Mesenchymal stem cell (in vitro differentiated cells and primary cell): ENCODE measurements around the gene CHDH.
A peak's percentile ranks its signal among the peaks of the same experiment; 100 is the strongest.

Experiments
- DNase-seq: peaks from one replicate; pipeline ENCODE4 v3.0.0-alpha.2; 2013
- H2AFZ ChIP-seq: one replicate; pipeline ENCODE4 v1.6.1; 2013; ENCODE audit warnings: low read depth, mild to moderate bottlenecking, control low read depth, inconsistent platforms, low read length, moderate library complexity
- H2AK5ac ChIP-seq: 2 replicates; pipeline ENCODE4 v1.6.1; 2013; ENCODE audit warnings: low read length, moderate library complexity, mild to moderate bottlenecking, inconsistent platforms; ENCODE audit not compliant: severe bottlenecking
- H2BK120ac ChIP-seq: one replicate; pipeline ENCODE4 v1.6.1; 2013; ENCODE audit warnings: low read depth, mild to moderate bottlenecking, inconsistent platforms, low read length, moderate library complexity
- H2BK12ac ChIP-seq, 2 experiments: one replicate each; pipeline ENCODE4 v1.6.1; 2013; ENCODE audit warnings: inconsistent platforms in 2 of 2, low read length in 2 of 2, mild to moderate bottlenecking in 2 of 2, moderate library complexity in 2 of 2, control low read depth in 1 of 2
- H2BK15ac ChIP-seq: one replicate; pipeline ENCODE4 v1.6.1; 2013; ENCODE audit warnings: mild to moderate bottlenecking, low read depth, inconsistent platforms; ENCODE audit not compliant: poor library complexity, severe bottlenecking
- H2BK5ac ChIP-seq: 2 replicates; pipeline ENCODE4 v1.6.1; 2013; ENCODE audit warnings: low read depth, mild to moderate bottlenecking, low read length, control low read depth, inconsistent platforms; ENCODE audit not compliant: poor library complexity, severe bottlenecking
- H3K14ac ChIP-seq, 2 experiments: one replicate each; pipeline ENCODE4 v1.6.1; 2013; ENCODE audit warnings: inconsistent platforms in 2 of 2, low read length in 2 of 2, control low read depth in 1 of 2, mild to moderate bottlenecking in 1 of 2, moderate library complexity in 1 of 2
- H3K18ac ChIP-seq, 2 experiments: one replicate each; pipeline ENCODE4 v1.6.1; 2013; ENCODE audit warnings: inconsistent platforms in 2 of 2, low read length in 2 of 2, control low read depth in 1 of 2, low read depth in 1 of 2, mild to moderate bottlenecking in 1 of 2
- H3K23ac ChIP-seq, 2 experiments: one replicate each; pipeline ENCODE4 v1.6.1; 2013; ENCODE audit warnings: inconsistent platforms in 2 of 2, low read length in 2 of 2, mild to moderate bottlenecking in 2 of 2, moderate library complexity in 2 of 2, control low read depth in 1 of 2
- H3K27ac ChIP-seq: 2 replicates; pipeline ENCODE4 v1.5.1; 2013; ENCODE audit warnings: mild to moderate bottlenecking, moderate library complexity, low read length, control low read depth, inconsistent platforms; ENCODE audit not compliant: poor library complexity, severe bottlenecking
- H3K27me3 ChIP-seq, 2 experiments: 2 replicates each; pipeline versions ENCODE4 v1.6.1 to v1.7.0; 2013; ENCODE audit warnings: low read length in 2 of 2, mild to moderate bottlenecking in 2 of 2, moderate library complexity in 2 of 2, control low read depth in 1 of 2, inconsistent platforms in 1 of 2; ENCODE audit not compliant: control insufficient read depth in 1 of 2, insufficient read depth in 1 of 2
- H3K36me3 ChIP-seq, 2 experiments: 2 replicates each; pipeline versions ENCODE4 v1.6.1 to v1.7.0; 2013; ENCODE audit warnings: low read length in 2 of 2, control low read depth in 1 of 2, inconsistent platforms in 1 of 2, low read depth in 1 of 2, mild to moderate bottlenecking in 1 of 2; ENCODE audit not compliant: insufficient read depth in 2 of 2, control insufficient read depth in 1 of 2
- H3K4ac ChIP-seq, 2 experiments: one replicate each; pipeline ENCODE4 v1.6.1; 2013; ENCODE audit warnings: inconsistent platforms in 2 of 2, low read length in 2 of 2, mild to moderate bottlenecking in 2 of 2, moderate library complexity in 2 of 2, control low read depth in 1 of 2, low read depth in 1 of 2
- H3K4me1 ChIP-seq: 2 replicates; pipeline ENCODE4 v1.6.1; 2013; ENCODE audit warnings: low read depth, low read length, control low read depth; ENCODE audit not compliant: control insufficient read depth, insufficient read depth
- H3K4me2 ChIP-seq: 2 replicates; pipeline ENCODE4 v1.6.1; 2013; ENCODE audit warnings: low read length, mild to moderate bottlenecking, inconsistent platforms; ENCODE audit not compliant: poor library complexity, severe bottlenecking
- H3K4me3 ChIP-seq, 2 experiments: 2 replicates each; pipeline versions ENCODE4 v1.5.1 to v1.7.0; 2013; ENCODE audit warnings: low read length in 2 of 2, mild to moderate bottlenecking in 2 of 2, control low read depth in 1 of 2, low read depth in 1 of 2; ENCODE audit not compliant: insufficient read depth in 1 of 2
- H3K79me1 ChIP-seq: replicated peaks from 2 replicates; pipeline ENCODE4 v1.6.1; 2013; ENCODE audit warnings: mild to moderate bottlenecking, control low read depth, low read length, inconsistent platforms; ENCODE audit not compliant: poor library complexity, severe bottlenecking
- H3K9ac ChIP-seq: 2 replicates; pipeline ENCODE4 v1.7.0; 2013; ENCODE audit warnings: mild to moderate bottlenecking, low read length, moderate library complexity
- H3K9me3 ChIP-seq: 2 replicates; pipeline ENCODE4 v1.7.0; 2013; ENCODE audit warnings: mild to moderate bottlenecking, low read length; ENCODE audit not compliant: control insufficient read depth
- H4K8ac ChIP-seq: one replicate; pipeline ENCODE4 v1.6.1; 2013; ENCODE audit warnings: inconsistent platforms, mild to moderate bottlenecking, low read length, moderate library complexity
- H4K91ac ChIP-seq: one replicate; pipeline ENCODE4 v1.6.1; 2013; ENCODE audit warnings: mild to moderate bottlenecking, low read length, inconsistent platforms
- WGBS: methylation state at CpG from one replicate; pipeline ENCODE4 v1.1.7; 2013; ENCODE audit warnings: mixed read lengths; 5-methylcytosine and 5-hydroxymethylcytosine counted together

The CHDH gene

DNA sequence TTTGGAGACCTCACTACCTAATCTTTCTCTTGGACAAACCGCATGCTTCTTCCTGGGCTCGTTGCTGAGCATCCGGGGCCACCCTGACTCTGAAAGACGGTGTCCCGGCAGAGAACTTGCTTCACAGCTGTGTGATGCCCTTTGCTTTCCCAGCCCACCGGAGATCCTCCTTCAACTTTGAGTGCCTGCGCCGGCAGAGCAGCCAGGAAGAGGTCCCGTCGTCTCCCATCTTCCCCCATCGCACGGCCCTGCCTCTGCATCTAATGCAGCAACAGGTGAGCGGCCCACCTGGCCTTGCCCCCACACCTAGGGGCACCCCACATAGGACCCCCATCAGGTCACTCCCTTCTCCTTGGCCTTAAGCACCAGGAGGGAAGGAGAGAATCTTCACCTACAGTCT lies 37.7 kb downstream of the CHDH start:
- 96% methylated on average over 13 of the region's 13 CpGs for WGBS

DNA sequence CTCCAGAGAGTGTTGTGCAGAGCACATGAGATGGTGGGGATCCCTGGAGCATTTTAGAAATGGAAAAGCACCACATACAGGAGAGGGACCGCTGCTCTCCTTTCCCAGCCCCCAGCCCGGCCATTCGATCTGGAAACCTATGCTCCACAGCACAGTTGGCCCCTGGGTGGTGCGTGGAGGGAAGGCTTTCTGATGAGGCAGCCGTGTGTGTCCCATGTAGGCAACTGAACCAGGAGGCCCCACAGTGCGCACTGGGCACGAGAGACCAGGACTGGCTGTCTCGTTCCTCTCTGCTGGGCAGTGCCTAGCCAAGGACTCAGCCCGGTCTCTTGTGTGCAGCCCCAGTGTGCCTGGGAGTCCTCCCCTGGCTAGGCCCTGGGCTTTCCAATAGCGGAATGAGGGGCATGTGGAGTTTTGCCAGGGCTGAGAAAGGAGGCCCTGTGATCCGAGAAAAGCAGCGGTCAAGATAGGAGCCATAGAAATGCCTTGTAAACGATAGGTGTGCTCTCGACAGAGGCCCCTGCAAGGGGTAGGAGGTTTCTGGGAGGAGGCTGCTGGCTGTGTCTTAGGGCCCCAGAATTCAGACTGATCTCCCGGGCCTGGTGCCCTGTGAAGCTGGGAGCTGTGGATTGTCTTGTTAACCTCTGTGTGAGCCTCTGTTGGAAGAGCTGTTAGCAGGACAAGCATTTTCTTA lies 39.0 kb downstream of the CHDH start:
- H2AK5ac ChIP-seq: peak overlapping the region; percentile 49
- no peak overlapping the region for H3K4me3 ChIP-seq
- no peak overlapping the region for H3K4me2 ChIP-seq
- no peak overlapping the region for H3K4ac ChIP-seq
- H3K27me3 ChIP-seq: no peaks in the 10 kb centered on the region
- no peaks in the 10 kb centered on the region for H3K9me3 ChIP-seq
- H3K23ac ChIP-seq: peak overlapping the region in 1 of 2 experiments; percentile 20
- no peak overlapping the region for H2BK5ac ChIP-seq
- H3K36me3 ChIP-seq: no peaks in the 10 kb centered on the region
- WGBS: 91% methylated on average over 15 of the region's 15 CpGs
- peak overlapping the region; percentile 58 for H3K27ac ChIP-seq
- no peak overlapping the region for H2BK12ac ChIP-seq
- H3K18ac ChIP-seq: no peak overlapping the region
- H3K14ac ChIP-seq: no peak overlapping the region
- DNase-seq: no peak
- no peak overlapping the region for H2AFZ ChIP-seq
- H4K91ac ChIP-seq: no peak overlapping the region
- H3K9ac ChIP-seq: peak overlapping the region; percentile 55
- no peak overlapping the region for H2BK120ac ChIP-seq
- H3K4me1 ChIP-seq: peaks cover 32% of the 10 kb centered on the region
- H4K8ac ChIP-seq: no peak overlapping the region
- H3K79me1 ChIP-seq: no peaks in the 10 kb centered on the region
- no peak overlapping the region for H2BK15ac ChIP-seq

More for the DNA sequence above, 37.7 kb downstream of the CHDH start:
- Histone ChIP-seq H4K8ac (no peak overlapping the region), H3K4me3 (no peak overlapping the region), H3K9me3 (no peaks in the 10 kb centered on the region), H4K91ac (no peak overlapping the region), H3K14ac (no peak overlapping the region), H3K18ac (no peak overlapping the region), H3K23ac (no peak overlapping the region), H3K36me3 (no peaks in the 10 kb centered on the region), H2BK15ac (no peak overlapping the region), H2BK120ac (no peak overlapping the region), H3K4me2 (no peak overlapping the region), H3K4me1 (peaks cover 32% of the 10 kb centered on the region), H3K79me1 (no peaks in the 10 kb centered on the region), H2BK5ac (no peak overlapping the region), H2BK12ac (no peak overlapping the region), H3K27ac (no peak overlapping the region), H3K9ac (no peak overlapping the region), H3K4ac (no peak overlapping the region), H2AFZ (no peak overlapping the region), H3K27me3 (no peaks in the 10 kb centered on the region), H2AK5ac (no peak overlapping the region)
- no peak for DNase-seq

DNA sequence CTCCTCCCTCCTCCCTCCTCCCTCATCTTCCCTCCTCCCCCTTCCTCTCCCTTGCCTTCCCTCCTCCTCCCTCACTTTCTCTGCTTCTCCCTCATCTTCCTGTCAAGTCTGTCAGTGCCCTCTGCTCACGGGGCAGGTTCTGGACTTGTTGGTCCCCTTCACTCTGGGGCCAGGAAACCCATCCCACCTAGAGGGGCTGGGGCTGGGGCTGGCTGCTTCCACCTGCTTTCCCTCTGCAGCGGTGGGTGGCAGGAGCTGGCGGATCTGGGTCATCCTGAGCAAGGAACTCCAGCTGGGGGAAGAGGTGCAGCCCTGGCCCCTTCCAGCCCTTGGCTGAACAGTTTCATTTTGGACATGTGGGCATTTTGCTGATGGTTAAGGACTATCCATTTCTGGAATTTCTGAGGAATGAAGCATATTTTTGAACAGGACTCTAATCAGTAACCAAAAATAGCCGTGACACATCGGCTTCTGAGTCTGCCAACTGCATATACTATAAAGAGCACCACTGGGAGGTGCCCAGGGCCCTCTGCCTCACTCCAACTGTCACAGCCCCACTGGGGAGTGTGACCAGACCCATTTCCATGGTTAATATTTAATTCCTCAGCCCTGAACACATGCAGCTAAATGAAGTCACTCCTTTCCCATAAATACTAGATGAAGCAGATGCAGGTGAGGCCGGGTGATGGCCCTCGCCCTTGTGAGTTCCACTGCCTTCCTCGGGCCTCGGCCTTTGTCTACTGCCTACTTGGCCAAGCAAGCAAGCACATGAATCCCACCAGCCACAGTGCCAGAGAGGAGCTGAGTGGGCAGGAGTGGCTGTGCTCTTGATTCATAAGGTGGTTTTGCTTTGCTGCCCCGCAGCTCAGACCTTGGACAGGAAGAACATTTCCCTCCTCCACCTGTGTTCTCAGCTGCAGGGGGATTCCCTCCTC lies 39.8 kb downstream of the CHDH start:
- H3K9ac ChIP-seq: peak overlapping the region; percentile 74
- no peak overlapping the region for H3K4me3 ChIP-seq
- H3K14ac ChIP-seq: no peak overlapping the region

More for the DNA sequence above, 39.8 kb downstream of the CHDH start:
- H2AK5ac ChIP-seq: peak overlapping the region; percentile 61
- H3K18ac ChIP-seq: no peak overlapping the region
- no peaks in the 10 kb centered on the region for H3K9me3 ChIP-seq
- H3K36me3 ChIP-seq: no peaks in the 10 kb centered on the region
- peak; percentile 29 for DNase-seq
- no peak overlapping the region for H2BK12ac ChIP-seq
- no peak overlapping the region for H3K23ac ChIP-seq
- no peak overlapping the region for H3K4ac ChIP-seq
- H2BK5ac ChIP-seq: peak overlapping the region; percentile 84
- H2AFZ ChIP-seq: no peak overlapping the region
- no peak overlapping the region for H2BK15ac ChIP-seq
- H3K79me1 ChIP-seq: no peaks in the 10 kb centered on the region
- no peak overlapping the region for H4K91ac ChIP-seq
- H2BK120ac ChIP-seq: no peak overlapping the region
- no peaks in the 10 kb centered on the region for H3K27me3 ChIP-seq
- peak overlapping the region; percentile 73 for H3K27ac ChIP-seq
- H3K4me2 ChIP-seq: peak overlapping the region; percentile 44
- WGBS: 84% methylated on average over 9 of the region's 10 CpGs
- H3K4me1 ChIP-seq: peaks cover 32% of the 10 kb centered on the region
- no peak overlapping the region for H4K8ac ChIP-seq
